AG04450 (cell line): ENCODE measurements around the gene FAM240B. TPM values are rescaled to one million over a fixed set of nuclear protein-coding genes. Genes with fewer than 3 reads are reported as not detected.

ENCODE experiments used
- CTCF ChIA-PET: fragments of 300-600, 350-600 bp; formaldehyde crosslinking; extraction: SDS; loops from one replicate; lab custom pipeline; 2022; ENCODE audit warnings: antibody characterized with exemption, inconsistent platforms; lab: Charles Lee
- POLR2A ChIA-PET: fragments of 350-600 bp; formaldehyde crosslinking; extraction: SDS; loops from one replicate; lab custom pipeline; 2021; ENCODE audit warnings: antibody characterized with exemption, inconsistent platforms; lab: Yijun Ruan, JAX
- DNase-seq: peaks from one replicate; pipeline ENCODE4 v3.0.0-alpha.2; 2011; ENCODE audit warnings: low read depth, low spot score
- H3K27ac ChIP-seq: one replicate; pipeline ENCODE4 v1.5.1; 2012; ENCODE audit warnings: low read depth, low read length, control low read depth
- H3K27me3 ChIP-seq: one replicate; pipeline ENCODE4 v1.6.0; 2012; ENCODE audit warnings: low read length; ENCODE audit not compliant: control insufficient read depth, insufficient read depth
- H3K4me3 ChIP-seq: 2 replicates; pipeline ENCODE4 v1.5.1; 2011; ENCODE audit warnings: mild to moderate bottlenecking, low read depth, low read length, control low read depth
- H3K9me3 ChIP-seq: 2 replicates; pipeline ENCODE4 v1.5.1; 2012; ENCODE audit warnings: low read length; ENCODE audit not compliant: control insufficient read depth, insufficient read depth
- polyA plus RNA-seq: library from polyadenylated mRNA; depleted of rRNA; stranded (reverse); fragments of >200 nt; gene quantifications from 2 replicates; pipeline ENCODE4 v1.2.3, GENCODE V29; 2011
- TF ChIP-seq, protein P1 (sequence below): IDR thresholded peaks from 2 replicates; pipeline ENCODE4 v1.5.1; 2011; ENCODE audit warnings: low read depth, low read length, control low read depth, inconsistent platforms

FAM240B gene
- polyA plus RNA-seq, 1 experiment, result not detected

DNA sequence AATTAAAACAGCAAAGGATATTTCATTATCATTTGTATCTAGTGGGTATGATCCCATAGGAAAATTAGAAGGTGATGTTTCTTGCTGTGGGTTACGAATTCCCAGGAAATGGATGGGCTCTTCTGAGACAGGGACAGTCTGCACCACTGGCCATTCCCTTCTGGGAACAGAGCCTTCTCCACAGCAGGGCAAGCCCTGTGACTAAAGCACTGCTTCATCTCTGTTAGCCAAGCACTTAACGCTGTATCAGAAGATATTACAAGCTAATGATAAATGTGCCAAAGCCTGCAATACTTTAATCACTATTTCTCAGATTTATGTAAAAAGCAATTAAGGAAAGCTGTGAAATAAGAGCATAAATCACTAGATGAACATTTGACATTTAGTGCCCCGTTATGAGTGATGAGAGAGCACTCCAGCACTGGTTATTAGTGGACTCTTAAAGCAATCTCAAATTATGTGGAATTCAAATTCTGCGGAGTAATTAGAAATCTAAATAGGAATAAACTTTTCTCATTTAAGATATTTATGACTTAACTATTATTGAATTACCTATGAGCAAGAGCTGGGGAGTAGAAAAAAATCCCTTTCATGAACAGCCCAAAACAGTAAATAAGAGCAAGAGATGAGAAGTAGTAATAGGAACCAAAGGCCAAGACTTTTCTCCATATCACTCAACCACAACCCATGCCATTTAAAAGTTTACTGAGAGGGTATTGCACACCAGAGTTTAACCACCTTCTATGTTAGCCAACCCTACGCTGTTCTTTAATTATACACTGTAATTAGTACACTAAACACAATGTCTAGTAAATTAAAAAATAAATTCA lies 49.2 kb downstream of the FAM240B start:
- Histone ChIP-seq H3K27ac (no peak overlapping the region), H3K4me3 (no peak overlapping the region), H3K27me3 (no peaks in the 10 kb centered on the region), H3K9me3 (no peaks in the 10 kb centered on the region)
- ChIA-PET POLR2A (no interaction called here), CTCF (interaction anchor here (0.6 to 1.7 kb wide), 2 partner anchors 50 to 798 kb away, joined by 3 to 5 read pairs; partner anchors contain the start of gene FAM240B)
- no peak for DNase-seq
- TF ChIP-seq, protein P1, sequence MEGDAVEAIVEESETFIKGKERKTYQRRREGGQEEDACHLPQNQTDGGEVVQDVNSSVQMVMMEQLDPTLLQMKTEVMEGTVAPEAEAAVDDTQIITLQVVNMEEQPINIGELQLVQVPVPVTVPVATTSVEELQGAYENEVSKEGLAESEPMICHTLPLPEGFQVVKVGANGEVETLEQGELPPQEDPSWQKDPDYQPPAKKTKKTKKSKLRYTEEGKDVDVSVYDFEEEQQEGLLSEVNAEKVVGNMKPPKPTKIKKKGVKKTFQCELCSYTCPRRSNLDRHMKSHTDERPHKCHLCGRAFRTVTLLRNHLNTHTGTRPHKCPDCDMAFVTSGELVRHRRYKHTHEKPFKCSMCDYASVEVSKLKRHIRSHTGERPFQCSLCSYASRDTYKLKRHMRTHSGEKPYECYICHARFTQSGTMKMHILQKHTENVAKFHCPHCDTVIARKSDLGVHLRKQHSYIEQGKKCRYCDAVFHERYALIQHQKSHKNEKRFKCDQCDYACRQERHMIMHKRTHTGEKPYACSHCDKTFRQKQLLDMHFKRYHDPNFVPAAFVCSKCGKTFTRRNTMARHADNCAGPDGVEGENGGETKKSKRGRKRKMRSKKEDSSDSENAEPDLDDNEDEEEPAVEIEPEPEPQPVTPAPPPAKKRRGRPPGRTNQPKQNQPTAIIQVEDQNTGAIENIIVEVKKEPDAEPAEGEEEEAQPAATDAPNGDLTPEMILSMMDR, result no peak

- Histone ChIP-seq H3K9me3 (no peaks in the 10 kb centered on the region), H3K27ac (no peak overlapping the region), H3K4me3 (no peak overlapping the region), H3K27me3 (no peaks in the 10 kb centered on the region)
- ChIA-PET POLR2A (no interaction called here), CTCF (no interaction called here)
- TF ChIP-seq, protein P1, result no peak
- no peak for DNase-seq
Measured at GRCh38 chr9:38668791-38669466, 51.0 kb downstream of the FAM240B start.

DNA sequence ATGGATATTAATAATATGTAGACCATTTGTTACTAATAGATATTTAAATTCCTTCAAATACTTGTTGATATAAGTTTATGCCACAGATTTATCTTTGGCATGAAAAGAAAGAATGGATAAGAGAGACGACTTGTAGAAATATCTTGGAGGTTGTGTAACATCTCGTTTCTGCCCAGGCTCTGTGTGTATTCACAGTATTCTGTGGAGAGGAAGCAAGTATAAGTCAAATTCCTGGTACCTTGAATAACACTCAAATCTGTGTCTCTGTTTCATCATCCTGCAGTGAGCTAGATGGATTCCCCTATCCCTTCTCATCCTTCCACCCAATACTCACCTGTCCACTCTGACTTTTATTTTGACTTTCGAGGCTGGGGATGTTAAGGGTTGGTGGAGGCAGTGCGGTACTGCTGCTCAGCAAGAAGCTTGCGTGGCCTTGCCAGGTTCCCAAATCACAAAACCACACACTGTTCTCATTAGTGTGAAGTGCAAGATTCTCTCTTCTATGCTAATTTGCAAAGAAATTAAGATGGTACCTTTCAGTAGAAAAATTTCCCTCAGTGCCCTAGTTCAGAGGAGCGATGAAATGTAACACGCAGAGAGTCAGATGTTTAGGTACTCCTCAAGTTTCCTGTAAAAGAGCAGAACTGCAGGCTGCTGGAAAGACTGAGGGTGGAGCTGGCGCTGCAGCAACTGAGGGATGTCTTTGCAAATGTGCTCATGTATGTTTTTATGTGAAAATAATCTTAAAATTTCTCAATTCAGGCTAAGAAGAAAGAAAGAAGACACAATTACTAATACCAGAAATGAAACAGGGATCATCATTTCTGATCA lies 57.0 kb downstream of the FAM240B start:
- CTCF ChIA-PET, result interaction anchor here (1.4 kb wide), 1 partner anchor 9 kb away, joined by 3 read pairs; no protein-coding TSS in a partner anchor
- DNase-seq, result no peak
- TF ChIP-seq, protein P1, result peak; percentile 52
- Histone ChIP-seq H3K27me3 (no peaks in the 10 kb centered on the region), H3K27ac (no peak overlapping the region), H3K4me3 (no peak overlapping the region), H3K9me3 (no peaks in the 10 kb centered on the region)
- POLR2A ChIA-PET, result no interaction called here

- POLR2A ChIA-PET, result no interaction called here
- H3K4me3 ChIP-seq, result no peak overlapping the region
- no peak for DNase-seq
- TF ChIP-seq, protein P1, result no peak
- CTCF ChIA-PET, result no interaction called here
- H3K9me3 ChIP-seq, result no peaks in the 10 kb centered on the region
- H3K27ac ChIP-seq, result no peak overlapping the region
- no peaks in the 10 kb centered on the region for H3K27me3 ChIP-seq
Measured at GRCh38 chr9:38659538-38659937, 60.4 kb downstream of the FAM240B start.
